Measurements from ENCODE around the gene SLC11A1. TPM values are rescaled to one million over a fixed set of nuclear protein-coding genes. Genes with fewer than 3 reads are reported as not detected.

Gene SLC11A1
- total RNA-seq, 1 donor from 2014 or later, result 1.0 TPM

GRCh38 chr2:218419630-218420216, 37.6 kb downstream of the SLC11A1 start:
- Histone ChIP-seq H3K27ac (ENCODE audit: low read depth, low read length) (no peak overlapping the region), H3K9me3 (ENCODE audit: control insufficient read depth in 3 of 3, low read length in 3 of 3) (no peaks in the 10 kb centered on the region), H3K4me3 (ENCODE audit: low read length in 3 of 3) (no peak overlapping the region), H3K36me3 (ENCODE audit: control insufficient read depth in 3 of 3, insufficient read depth in 3 of 3, low read length in 3 of 3) (no peaks in the 10 kb centered on the region), H3K9ac (ENCODE audit: low read depth in 1 of 3, low read length in 3 of 3) (no peak overlapping the region), H3K4me1 (ENCODE audit: control insufficient read depth in 3 of 3, insufficient read depth in 3 of 3, low read length in 3 of 3) (no peaks in the 10 kb centered on the region), H3K27me3 (ENCODE audit: control insufficient read depth in 3 of 3, insufficient read depth in 3 of 3, low read length in 3 of 3) (no peaks in the 10 kb centered on the region)

GRCh38 chr2:218421027-218421426, 39.0 kb downstream of the SLC11A1 start:
- no peaks in the 10 kb centered on the region for H3K4me1 ChIP-seq (ENCODE audit: control insufficient read depth in 3 of 3, insufficient read depth in 3 of 3, low read length in 3 of 3)
- H3K9ac ChIP-seq (ENCODE audit: low read depth in 1 of 3, low read length in 3 of 3), result no peak overlapping the region
- H3K9me3 ChIP-seq (ENCODE audit: control insufficient read depth in 3 of 3, low read length in 3 of 3), result no peaks in the 10 kb centered on the region
- no peak overlapping the region for H3K27ac ChIP-seq (ENCODE audit: low read depth, low read length)
- H3K27me3 ChIP-seq (ENCODE audit: control insufficient read depth in 3 of 3, insufficient read depth in 3 of 3, low read length in 3 of 3), result no peaks in the 10 kb centered on the region
- H3K4me3 ChIP-seq (ENCODE audit: low read length in 3 of 3), result no peak overlapping the region
- no peaks in the 10 kb centered on the region for H3K36me3 ChIP-seq (ENCODE audit: control insufficient read depth in 3 of 3, insufficient read depth in 3 of 3, low read length in 3 of 3)

GRCh38 chr2:218422403-218423086, 40.5 kb downstream of the SLC11A1 start:
- Histone ChIP-seq H3K4me1 (ENCODE audit: control insufficient read depth in 3 of 3, insufficient read depth in 3 of 3, low read length in 3 of 3) (no peaks in the 10 kb centered on the region), H3K27me3 (ENCODE audit: control insufficient read depth in 3 of 3, insufficient read depth in 3 of 3, low read length in 3 of 3) (no peaks in the 10 kb centered on the region), H3K36me3 (ENCODE audit: control insufficient read depth in 3 of 3, insufficient read depth in 3 of 3, low read length in 3 of 3) (no peaks in the 10 kb centered on the region), H3K9ac (ENCODE audit: low read depth in 1 of 3, low read length in 3 of 3) (no peak overlapping the region), H3K9me3 (ENCODE audit: control insufficient read depth in 3 of 3, low read length in 3 of 3) (no peaks in the 10 kb centered on the region), H3K27ac (ENCODE audit: low read depth, low read length) (no peak overlapping the region), H3K4me3 (ENCODE audit: low read length in 3 of 3) (no peak overlapping the region)

- Histone ChIP-seq H3K27ac (ENCODE audit: low read depth, low read length) (no peak overlapping the region), H3K4me3 (ENCODE audit: low read length in 3 of 3) (no peak overlapping the region), H3K27me3 (ENCODE audit: control insufficient read depth in 3 of 3, insufficient read depth in 3 of 3, low read length in 3 of 3) (no peaks in the 10 kb centered on the region)
Measured at GRCh38 chr2:218423584-218423983, 41.5 kb downstream of the SLC11A1 start.

GRCh38 chr2:218425531-218425930, 43.5 kb downstream of the SLC11A1 start:
- no peaks in the 10 kb centered on the region for H3K36me3 ChIP-seq (ENCODE audit: control insufficient read depth in 3 of 3, insufficient read depth in 3 of 3, low read length in 3 of 3)
- H3K9ac ChIP-seq (ENCODE audit: low read depth in 1 of 3, low read length in 3 of 3), result no peak overlapping the region
- H3K4me1 ChIP-seq (ENCODE audit: control insufficient read depth in 3 of 3, insufficient read depth in 3 of 3, low read length in 3 of 3), result no peaks in the 10 kb centered on the region
- peaks cover 0 to 2% (median 0%) of the 10 kb centered on the region in 3 donors for H3K27me3 ChIP-seq (ENCODE audit: control insufficient read depth in 3 of 3, insufficient read depth in 3 of 3, low read length in 3 of 3)
- no peak overlapping the region for H3K27ac ChIP-seq (ENCODE audit: low read depth, low read length)
- H3K9me3 ChIP-seq (ENCODE audit: control insufficient read depth in 3 of 3, low read length in 3 of 3), result no peaks in the 10 kb centered on the region
- H3K4me3 ChIP-seq (ENCODE audit: low read length in 3 of 3), result no peak overlapping the region

More at GRCh38 chr2:218423584-218423983, 41.5 kb downstream of the SLC11A1 start:
- Histone ChIP-seq H3K4me1 (ENCODE audit: control insufficient read depth in 3 of 3, insufficient read depth in 3 of 3, low read length in 3 of 3) (no peaks in the 10 kb centered on the region), H3K36me3 (ENCODE audit: control insufficient read depth in 3 of 3, insufficient read depth in 3 of 3, low read length in 3 of 3) (no peaks in the 10 kb centered on the region), H3K9me3 (ENCODE audit: control insufficient read depth in 3 of 3, low read length in 3 of 3) (no peaks in the 10 kb centered on the region), H3K9ac (ENCODE audit: low read depth in 1 of 3, low read length in 3 of 3) (no peak overlapping the region)

- H3K27me3 ChIP-seq (ENCODE audit: control insufficient read depth in 3 of 3, insufficient read depth in 3 of 3, low read length in 3 of 3), result peaks cover 0 to 6% (median 0%) of the 10 kb centered on the region in 3 donors
- no peak overlapping the region for H3K4me3 ChIP-seq (ENCODE audit: low read length in 3 of 3)
- no peak overlapping the region for H3K27ac ChIP-seq (ENCODE audit: low read depth, low read length)
- no peaks in the 10 kb centered on the region for H3K4me1 ChIP-seq (ENCODE audit: control insufficient read depth in 3 of 3, insufficient read depth in 3 of 3, low read length in 3 of 3)
- no peaks in the 10 kb centered on the region for H3K9me3 ChIP-seq (ENCODE audit: control insufficient read depth in 3 of 3, low read length in 3 of 3)
- no peak overlapping the region for H3K9ac ChIP-seq (ENCODE audit: low read depth in 1 of 3, low read length in 3 of 3)
- H3K36me3 ChIP-seq (ENCODE audit: control insufficient read depth in 3 of 3, insufficient read depth in 3 of 3, low read length in 3 of 3), result no peaks in the 10 kb centered on the region
Measured at GRCh38 chr2:218427741-218428140, 45.7 kb downstream of the SLC11A1 start.

GRCh38 chr2:218428846-218429558, 46.9 kb downstream of the SLC11A1 start:
- Histone ChIP-seq H3K27ac (ENCODE audit: low read depth, low read length) (no peak overlapping the region), H3K4me3 (ENCODE audit: low read length in 3 of 3) (no peak overlapping the region), H3K9me3 (ENCODE audit: control insufficient read depth in 3 of 3, low read length in 3 of 3) (no peaks in the 10 kb centered on the region), H3K9ac (ENCODE audit: low read depth in 1 of 3, low read length in 3 of 3) (no peak overlapping the region), H3K4me1 (ENCODE audit: control insufficient read depth in 3 of 3, insufficient read depth in 3 of 3, low read length in 3 of 3) (no peaks in the 10 kb centered on the region), H3K36me3 (ENCODE audit: control insufficient read depth in 3 of 3, insufficient read depth in 3 of 3, low read length in 3 of 3) (no peaks in the 10 kb centered on the region), H3K27me3 (ENCODE audit: control insufficient read depth in 3 of 3, insufficient read depth in 3 of 3, low read length in 3 of 3) (peaks cover 0 to 6% (median 0%) of the 10 kb centered on the region in 3 donors)

GRCh38 chr2:218429911-218430692, 48.0 kb downstream of the SLC11A1 start:
- H3K36me3 ChIP-seq (ENCODE audit: control insufficient read depth in 3 of 3, insufficient read depth in 3 of 3, low read length in 3 of 3), result no peaks in the 10 kb centered on the region
- H3K27ac ChIP-seq (ENCODE audit: low read depth, low read length), result no peak overlapping the region
- H3K4me3 ChIP-seq (ENCODE audit: low read length in 3 of 3), result no peak overlapping the region
- no peaks in the 10 kb centered on the region for H3K4me1 ChIP-seq (ENCODE audit: control insufficient read depth in 3 of 3, insufficient read depth in 3 of 3, low read length in 3 of 3)
- no peaks in the 10 kb centered on the region for H3K9me3 ChIP-seq (ENCODE audit: control insufficient read depth in 3 of 3, low read length in 3 of 3)
- no peak overlapping the region for H3K9ac ChIP-seq (ENCODE audit: low read depth in 1 of 3, low read length in 3 of 3)
- peaks cover 0 to 6% (median 0%) of the 10 kb centered on the region in 3 donors for H3K27me3 ChIP-seq (ENCODE audit: control insufficient read depth in 3 of 3, insufficient read depth in 3 of 3, low read length in 3 of 3)

- no peak overlapping the region for H3K27ac ChIP-seq (ENCODE audit: low read depth, low read length)
- H3K4me3 ChIP-seq (ENCODE audit: low read length in 3 of 3), result no peak overlapping the region
- H3K9ac ChIP-seq (ENCODE audit: low read depth in 1 of 3, low read length in 3 of 3), result no peak overlapping the region
- no peaks in the 10 kb centered on the region for H3K9me3 ChIP-seq (ENCODE audit: control insufficient read depth in 3 of 3, low read length in 3 of 3)
- H3K36me3 ChIP-seq (ENCODE audit: control insufficient read depth in 3 of 3, insufficient read depth in 3 of 3, low read length in 3 of 3), result no peaks in the 10 kb centered on the region
- H3K4me1 ChIP-seq (ENCODE audit: control insufficient read depth in 3 of 3, insufficient read depth in 3 of 3, low read length in 3 of 3), result no peaks in the 10 kb centered on the region
- peaks cover 0 to 6% (median 0%) of the 10 kb centered on the region in 3 donors for H3K27me3 ChIP-seq (ENCODE audit: control insufficient read depth in 3 of 3, insufficient read depth in 3 of 3, low read length in 3 of 3)
Measured at GRCh38 chr2:218430721-218431120, 48.6 kb downstream of the SLC11A1 start.

All from skeletal muscle tissue (tissue), 4 donors.